Measurements from ENCODE around the gene POU2F3. TPM values are rescaled to one million over a fixed set of nuclear protein-coding genes. Genes with fewer than 3 reads are reported as not detected.

POU2F3 gene
- total and polyA plus RNA-seq, 8 donors = 0.12 to 2.6 (median 0.25) TPM

- H3K4me3 ChIP-seq = no peak overlapping the region
- TF ChIP-seq, protein P1, sequence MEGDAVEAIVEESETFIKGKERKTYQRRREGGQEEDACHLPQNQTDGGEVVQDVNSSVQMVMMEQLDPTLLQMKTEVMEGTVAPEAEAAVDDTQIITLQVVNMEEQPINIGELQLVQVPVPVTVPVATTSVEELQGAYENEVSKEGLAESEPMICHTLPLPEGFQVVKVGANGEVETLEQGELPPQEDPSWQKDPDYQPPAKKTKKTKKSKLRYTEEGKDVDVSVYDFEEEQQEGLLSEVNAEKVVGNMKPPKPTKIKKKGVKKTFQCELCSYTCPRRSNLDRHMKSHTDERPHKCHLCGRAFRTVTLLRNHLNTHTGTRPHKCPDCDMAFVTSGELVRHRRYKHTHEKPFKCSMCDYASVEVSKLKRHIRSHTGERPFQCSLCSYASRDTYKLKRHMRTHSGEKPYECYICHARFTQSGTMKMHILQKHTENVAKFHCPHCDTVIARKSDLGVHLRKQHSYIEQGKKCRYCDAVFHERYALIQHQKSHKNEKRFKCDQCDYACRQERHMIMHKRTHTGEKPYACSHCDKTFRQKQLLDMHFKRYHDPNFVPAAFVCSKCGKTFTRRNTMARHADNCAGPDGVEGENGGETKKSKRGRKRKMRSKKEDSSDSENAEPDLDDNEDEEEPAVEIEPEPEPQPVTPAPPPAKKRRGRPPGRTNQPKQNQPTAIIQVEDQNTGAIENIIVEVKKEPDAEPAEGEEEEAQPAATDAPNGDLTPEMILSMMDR (IDR thresholded peaks at IDR 0.05) = no peak
- no peaks in the 10 kb centered on the region for H3K9me3 ChIP-seq
- intact Hi-C loops (cut with DNase I) = no loop called here
- FAIRE-seq (no peak), ATAC-seq (no peak), DNase-seq (no peak)
- H3K36me3 ChIP-seq = no peaks in the 10 kb centered on the region
- no peak overlapping the region for H3K27ac ChIP-seq
- no peaks in the 10 kb centered on the region for H3K27me3 ChIP-seq
- 91% methylated on average over 6 of the region's 6 CpGs for WGBS, 2 donors
- peaks cover 6 to 20% (median 8%) of the 10 kb centered on the region in 3 donors for H3K4me1 ChIP-seq
Observed at GRCh38 chr11:120357620-120358019, 117.7 kb downstream of the POU2F3 start.

DNA sequence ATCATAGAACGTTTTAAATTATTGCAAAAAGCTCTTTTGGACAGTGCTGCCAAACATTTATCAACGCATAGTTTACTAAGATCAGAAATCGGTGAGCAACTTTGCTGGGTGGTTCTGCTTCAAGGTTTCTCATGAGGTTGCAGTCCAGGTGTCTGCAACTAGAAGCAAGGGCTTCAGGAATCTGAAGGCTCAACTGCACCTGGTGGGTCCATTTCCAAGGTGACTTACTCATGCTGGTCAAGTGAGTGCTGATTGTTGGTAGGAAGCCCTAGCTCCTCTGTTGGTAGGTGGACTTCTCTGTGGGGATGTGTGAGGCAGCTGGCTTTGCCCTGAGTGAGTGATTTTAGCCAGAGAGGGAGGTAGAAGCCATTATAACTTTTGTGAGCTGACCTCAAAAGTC, 118.8 kb downstream of the POU2F3 start:
- ATAC-seq (peak; percentile 38 to 75 (median 50)), DNase-seq (peak in 1 of 6 donors; percentile 31), FAIRE-seq (no peak)
- intact Hi-C loops (cut with DNase I) = no loop called here
- Histone ChIP-seq H3K4me1 (peaks cover 6 to 20% (median 8%) of the 10 kb centered on the region in 3 donors), H3K27me3 (no peaks in the 10 kb centered on the region), H3K4me3 (no peak overlapping the region), H3K27ac (no peak overlapping the region), H3K36me3 (no peaks in the 10 kb centered on the region), H3K9me3 (no peaks in the 10 kb centered on the region)
- TF ChIP-seq, protein P1 (IDR thresholded peaks at IDR 0.05) = no peak
- 34 to 49% methylated on average over 3 of the region's 3 CpGs for WGBS, 2 donors

DNA sequence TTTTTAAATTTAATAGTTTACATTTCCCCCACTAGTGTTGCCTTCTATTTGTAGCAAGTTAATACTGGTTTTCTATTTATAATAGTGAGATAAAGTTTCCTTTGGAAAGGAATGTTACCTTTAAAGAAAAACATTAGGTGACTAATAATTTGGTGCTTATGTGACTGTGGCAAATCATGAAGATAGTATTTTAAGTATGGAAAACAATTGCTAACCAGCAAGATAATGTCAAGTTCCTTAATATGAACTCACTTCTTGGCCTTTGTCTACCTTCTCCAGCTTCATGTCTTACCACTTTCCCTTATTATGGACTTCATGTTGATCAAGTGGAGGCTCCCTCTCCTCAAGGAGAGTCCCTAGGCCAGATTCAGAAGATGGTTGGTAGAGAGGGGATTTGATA, 123.5 kb downstream of the POU2F3 start:
- intact Hi-C loops (cut with DNase I) = no loop called here
- TF ChIP-seq, protein P1 (IDR thresholded peaks at IDR 0.05) = no peak
- DNase-seq = no peak
- no peaks in the 10 kb centered on the region for H3K9me3 ChIP-seq
- no peaks in the 10 kb centered on the region for H3K36me3 ChIP-seq
- no peak overlapping the region for H3K4me3 ChIP-seq
- FAIRE-seq = no peak
- no peak overlapping the region for H3K27ac ChIP-seq
- ATAC-seq = no peak
- H3K4me1 ChIP-seq = peaks cover 0 to 6% (median 4%) of the 10 kb centered on the region in 3 donors
- no peaks in the 10 kb centered on the region for H3K27me3 ChIP-seq

DNA sequence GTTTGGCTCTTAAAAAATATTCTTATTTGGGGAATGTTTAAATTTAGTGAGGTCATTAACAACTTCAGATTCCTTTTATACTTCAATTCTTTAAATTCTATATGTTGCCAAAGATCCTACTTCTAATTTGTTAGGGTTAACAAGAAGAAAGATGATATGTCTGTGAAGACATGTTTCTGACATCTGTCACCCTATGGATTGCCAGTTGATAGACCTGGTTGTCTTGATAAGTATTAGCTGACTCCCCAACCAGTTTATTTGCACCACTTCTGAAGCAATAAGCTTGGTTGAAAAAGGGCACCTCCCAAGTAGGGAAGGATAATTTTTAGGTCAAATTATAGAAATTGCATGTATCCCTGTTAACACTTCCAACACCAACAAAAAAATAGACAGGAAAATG, 125.6 kb downstream of the POU2F3 start:
- TF ChIP-seq, protein P1 (IDR thresholded peaks at IDR 0.05) = no peak
- H3K4me1 ChIP-seq = peaks cover 0 to 3% (median 0%) of the 10 kb centered on the region in 3 donors
- no peaks in the 10 kb centered on the region for H3K36me3 ChIP-seq
- no peaks in the 10 kb centered on the region for H3K27me3 ChIP-seq
- no peak overlapping the region for H3K27ac ChIP-seq
- ATAC-seq (no peak), FAIRE-seq (no peak), DNase-seq (no peak)
- H3K9me3 ChIP-seq = no peaks in the 10 kb centered on the region
- no peak overlapping the region for H3K4me3 ChIP-seq
- intact Hi-C loops (cut with DNase I) = no loop called here

Other genes starting within 250 kb of the POU2F3 start
- 1 to 10 TPM in 1 of 6 donors, under 1 TPM in 5; 0.38 to 1.4 (median 0.61) TPM for gene TRIM29, start 102.0 kb upstream of the POU2F3 start, total RNA-seq
- gene TRIM29, start 102.0 kb upstream of the POU2F3 start, polyA plus RNA-seq = 1 to 10 TPM in 1 of 2 donors, under 1 TPM in 1; 0.42 to 1.7 TPM
- gene OAF, start 29.1 kb upstream of the POU2F3 start, total RNA-seq = 10 to 100 TPM; 37.1 to 88.3 (median 49.0) TPM
- 10 to 100 TPM; 21.6 to 35.0 TPM for gene OAF, start 29.1 kb upstream of the POU2F3 start, polyA plus RNA-seq
- gene TLCD5, start 85.2 kb downstream of the POU2F3 start, total RNA-seq = 1 to 10 TPM; 1.7 to 5.7 (median 2.6) TPM
- 1 to 10 TPM; 1.5 to 3.4 TPM for gene TLCD5, start 85.2 kb downstream of the POU2F3 start, polyA plus RNA-seq
- gene ARHGEF12, start 96.3 kb downstream of the POU2F3 start, total RNA-seq = 10 to 100 TPM; 36.7 to 74.7 (median 41.7) TPM
- 10 to 100 TPM; 13.8 to 18.6 TPM for gene ARHGEF12, start 96.3 kb downstream of the POU2F3 start, polyA plus RNA-seq

All from pancreas (tissue), 10 donors.